ENCODE results near the gene YIPF6. TPM values are rescaled to one million over a fixed set of nuclear protein-coding genes. Genes with fewer than 3 reads are reported as not detected.
A peak's percentile ranks its signal among the peaks of the same experiment; 100 is the strongest.
"Not testable (repeated sequence)": the region's sequence is repeated elsewhere in the genome, so short reads cannot be mapped to it uniquely, and the experiment has no call there.

Gene YIPF6
- total RNA-seq, 1 donor: 27.1 TPM

GRCh38 chrX:68503836-68504636 is 5.2 kb downstream of the YIPF6 start:
- Histone ChIP-seq H3K36me3 (ENCODE audit: insufficient read depth, low read length) (no peaks in the 10 kb centered on the region), H3K4me3 (ENCODE audit: insufficient read depth, low read length) (no peak overlapping the region), H3K79me2 (ENCODE audit: insufficient read depth, low read length) (peaks cover 84% of the 10 kb centered on the region), H3K27ac (ENCODE audit: low read depth, low read length) (peak overlapping the region; percentile 58), H2AFZ (ENCODE audit: low read length) (no peak overlapping the region), H3K4me1 (ENCODE audit: insufficient read depth, low read length) (peaks cover 3% of the 10 kb centered on the region), H4K20me1 (ENCODE audit: insufficient read depth, low read length) (peaks cover 15% of the 10 kb centered on the region), H3K27me3 (ENCODE audit: insufficient read depth, low read length) (no peaks in the 10 kb centered on the region), H3K9me3 (ENCODE audit: low read depth, low read length) (no peaks in the 10 kb centered on the region), H3K4me2 (ENCODE audit: insufficient read depth, low read length) (no peak overlapping the region)
- TF ChIP-seq CTCF (IDR thresholded peaks at IDR 0.05; ENCODE audit: extremely low read depth, low read depth, low read length): no peak
- peak; percentile 8 for DNase-seq (ENCODE audit: insufficient read length, low spot score, missing footprints)

- H3K4me3 ChIP-seq (ENCODE audit: insufficient read depth, low read length): no peak overlapping the region
- peaks cover 65% of the 10 kb centered on the region for H3K79me2 ChIP-seq (ENCODE audit: insufficient read depth, low read length)
- no peak overlapping the region for H2AFZ ChIP-seq (ENCODE audit: low read length)
- no peak for TF ChIP-seq CTCF (IDR thresholded peaks at IDR 0.05; ENCODE audit: extremely low read depth, low read depth, low read length)
- peaks cover 3% of the 10 kb centered on the region for H3K4me1 ChIP-seq (ENCODE audit: insufficient read depth, low read length)
- no peaks in the 10 kb centered on the region for H3K27me3 ChIP-seq (ENCODE audit: insufficient read depth, low read length)
- peaks cover 20% of the 10 kb centered on the region for H4K20me1 ChIP-seq (ENCODE audit: insufficient read depth, low read length)
- DNase-seq (ENCODE audit: insufficient read length, low spot score, missing footprints): peak; percentile 5
- H3K9me3 ChIP-seq (ENCODE audit: low read depth, low read length): no peaks in the 10 kb centered on the region
- no peaks in the 10 kb centered on the region for H3K36me3 ChIP-seq (ENCODE audit: insufficient read depth, low read length)
- H3K4me2 ChIP-seq (ENCODE audit: insufficient read depth, low read length): no peak overlapping the region
- H3K27ac ChIP-seq (ENCODE audit: low read depth, low read length): no peak overlapping the region
These were observed 7.8 kb downstream of the YIPF6 start for GRCh38 chrX:68506649-68507048.

GRCh38 chrX:68508799-68509198 is 9.9 kb downstream of the YIPF6 start:
- H3K79me2 ChIP-seq (ENCODE audit: insufficient read depth, low read length): peaks cover 44% of the 10 kb centered on the region
- no peak overlapping the region for H2AFZ ChIP-seq (ENCODE audit: low read length)
- no peaks in the 10 kb centered on the region for H3K27me3 ChIP-seq (ENCODE audit: insufficient read depth, low read length)
- no peak overlapping the region for H3K4me3 ChIP-seq (ENCODE audit: insufficient read depth, low read length)
- no peak for TF ChIP-seq CTCF (IDR thresholded peaks at IDR 0.05; ENCODE audit: extremely low read depth, low read depth, low read length)
- no peak overlapping the region for H3K4me2 ChIP-seq (ENCODE audit: insufficient read depth, low read length)
- no peaks in the 10 kb centered on the region for H3K9me3 ChIP-seq (ENCODE audit: low read depth, low read length)
- no peak overlapping the region for H3K27ac ChIP-seq (ENCODE audit: low read depth, low read length)
- DNase-seq (ENCODE audit: insufficient read length, low spot score, missing footprints): no peak
- H3K4me1 ChIP-seq (ENCODE audit: insufficient read depth, low read length): peaks cover 3% of the 10 kb centered on the region
- peaks cover 7% of the 10 kb centered on the region for H3K36me3 ChIP-seq (ENCODE audit: insufficient read depth, low read length)
- peaks cover 11% of the 10 kb centered on the region for H4K20me1 ChIP-seq (ENCODE audit: insufficient read depth, low read length)

GRCh38 chrX:68511255-68511654 is 12.4 kb downstream of the YIPF6 start:
- Histone ChIP-seq H3K9me3 (ENCODE audit: low read depth, low read length) (no peaks in the 10 kb centered on the region), H4K20me1 (ENCODE audit: insufficient read depth, low read length) (peaks cover 11% of the 10 kb centered on the region), H3K4me2 (ENCODE audit: insufficient read depth, low read length) (no peak overlapping the region), H3K79me2 (ENCODE audit: insufficient read depth, low read length) (peaks cover 23% of the 10 kb centered on the region), H3K27me3 (ENCODE audit: insufficient read depth, low read length) (no peaks in the 10 kb centered on the region), H3K4me1 (ENCODE audit: insufficient read depth, low read length) (no peaks in the 10 kb centered on the region), H3K4me3 (ENCODE audit: insufficient read depth, low read length) (no peak overlapping the region), H2AFZ (ENCODE audit: low read length) (no peak overlapping the region), H3K36me3 (ENCODE audit: insufficient read depth, low read length) (peaks cover 13% of the 10 kb centered on the region), H3K27ac (ENCODE audit: low read depth, low read length) (no peak overlapping the region)
- DNase-seq (ENCODE audit: insufficient read length, low spot score, missing footprints): peak; percentile 41
- peak; percentile 88 for TF ChIP-seq CTCF (IDR thresholded peaks at IDR 0.05; ENCODE audit: extremely low read depth, low read depth, low read length)

- not testable (repeated sequence) for H3K9me3 ChIP-seq (ENCODE audit: low read depth, low read length)
These were observed 25.8 kb downstream of the YIPF6 start for GRCh38 chrX:68524680-68525079.

More at GRCh38 chrX:68524680-68525079, 25.8 kb downstream of the YIPF6 start:
- not testable (repeated sequence) for H3K4me3 ChIP-seq (ENCODE audit: insufficient read depth, low read length); DNase-seq (ENCODE audit: insufficient read length, low spot score, missing footprints); H3K79me2 ChIP-seq (ENCODE audit: insufficient read depth, low read length); H3K27ac ChIP-seq (ENCODE audit: low read depth, low read length); H4K20me1 ChIP-seq (ENCODE audit: insufficient read depth, low read length); H2AFZ ChIP-seq (ENCODE audit: low read length); H3K4me1 ChIP-seq (ENCODE audit: insufficient read depth, low read length); H3K4me2 ChIP-seq (ENCODE audit: insufficient read depth, low read length); H3K27me3 ChIP-seq (ENCODE audit: insufficient read depth, low read length)
- peaks cover 19% of the 10 kb centered on the region for H3K36me3 ChIP-seq (ENCODE audit: insufficient read depth, low read length)

All from osteoblast (primary cell).